ENCODE measurements around the gene PHYHD1.

PHYHD1 gene

GRCh38 chr9:128920381-128921058 lies at the start of gene PHYHD1:
Gene PHYHD1, plus strand, starts transcription at chr9:128920982. Its CDS starts 1,342 bp downstream, at chr9:128922324.
- DNase-seq (ENCODE audit: low read depth in 2 of 2), result no peak

- no peak for DNase-seq (ENCODE audit: low read depth in 2 of 2)
These were observed 42.9 kb upstream of the PHYHD1 start for GRCh38 chr9:128877852-128878251.

GRCh38 chr9:128881884-128882676 lies 38.7 kb upstream of the PHYHD1 start, which contains the start of the genes KYAT1 and LRRC8A:
Gene KYAT1, minus strand, starts transcription at chr9:128881950. Its CDS starts 36,545 bp downstream, at chr9:128845405.
Gene LRRC8A, plus strand, starts transcription at chr9:128882133. Its CDS starts 25,032 bp downstream, at chr9:128907165.
- peak; percentile 90 to 92 for DNase-seq (ENCODE audit: low read depth in 2 of 2)

GRCh38 chr9:128882677-128883603 lies 37.8 kb upstream of the PHYHD1 start:
- no peak for DNase-seq (ENCODE audit: low read depth in 2 of 2)

- DNase-seq (ENCODE audit: low read depth in 2 of 2), result no peak
These were observed 36.6 kb upstream of the PHYHD1 start for GRCh38 chr9:128884164-128884563.

- DNase-seq (ENCODE audit: low read depth in 2 of 2), result no peak
These were observed 35.4 kb upstream of the PHYHD1 start for GRCh38 chr9:128885376-128885775.

GRCh38 chr9:128885798-128886197 lies 35.0 kb upstream of the PHYHD1 start:
- DNase-seq (ENCODE audit: low read depth in 2 of 2), result no peak

- DNase-seq (ENCODE audit: low read depth in 2 of 2), result no peak
These were observed 34.4 kb upstream of the PHYHD1 start for GRCh38 chr9:128886211-128886891.

GRCh38 chr9:128887049-128887448 lies 33.7 kb upstream of the PHYHD1 start:
- DNase-seq (ENCODE audit: low read depth in 2 of 2), result no peak

- DNase-seq (ENCODE audit: low read depth in 2 of 2), result no peak
These were observed 32.9 kb upstream of the PHYHD1 start for GRCh38 chr9:128887914-128888350.

GRCh38 chr9:128891321-128892220 lies 29.2 kb upstream of the PHYHD1 start:
- DNase-seq (ENCODE audit: low read depth in 2 of 2), result no peak

- DNase-seq (ENCODE audit: low read depth in 2 of 2), result peak in 1 of 2 experiments; percentile 28
These were observed 28.4 kb upstream of the PHYHD1 start for GRCh38 chr9:128892221-128892921.

GRCh38 chr9:128893354-128893753 lies 27.4 kb upstream of the PHYHD1 start:
- no peak for DNase-seq (ENCODE audit: low read depth in 2 of 2)

- no peak for DNase-seq (ENCODE audit: low read depth in 2 of 2)
These were observed 26.0 kb upstream of the PHYHD1 start for GRCh38 chr9:128894764-128895163.

GRCh38 chr9:128895556-128895955 lies 25.2 kb upstream of the PHYHD1 start:
- DNase-seq (ENCODE audit: low read depth in 2 of 2), result no peak

- no peak for DNase-seq (ENCODE audit: low read depth in 2 of 2)
These were observed 22.4 kb upstream of the PHYHD1 start for GRCh38 chr9:128898382-128898781.

GRCh38 chr9:128898845-128899565 lies 21.8 kb upstream of the PHYHD1 start:
- no peak for DNase-seq (ENCODE audit: low read depth in 2 of 2)

GRCh38 chr9:128899566-128900322 lies 21.0 kb upstream of the PHYHD1 start:
- no peak for DNase-seq (ENCODE audit: low read depth in 2 of 2)
